Liver (tissue), 3 donors: ENCODE measurements around the gene ZNF488.

ENCODE experiments used
- CTCF ChIP-seq: fragments of 150-350 bp; IDR thresholded peaks from 2 replicates; pipeline ENCODE4 v1.5.1; 2017; ENCODE audit warnings: improper control_type of control experiment, low read depth, low read length; ENCODE audit not compliant: missing input control
- HNF4A ChIP-seq, 2 donors: conservative IDR thresholded peaks; 2 replicates each; pipeline ENCODE4 v1.6.1; 2016; ENCODE audit warnings: antibody characterized with exemption in 2 of 2, mild to moderate bottlenecking in 2 of 2
- JUND ChIP-seq, 2 donors: IDR thresholded peaks; 2 replicates each; pipeline ENCODE4 v1.6.1; 2016; ENCODE audit warnings: antibody characterized with exemption in 2 of 2
- MAX ChIP-seq: IDR thresholded peaks from 2 replicates; pipeline ENCODE4 v1.6.1; 2016; ENCODE audit warnings: antibody characterized with exemption
- NR2F2 ChIP-seq: IDR thresholded peaks from 2 replicates; pipeline ENCODE4 v1.6.1; 2016; ENCODE audit warnings: antibody characterized with exemption
- REST ChIP-seq: IDR thresholded peaks from 2 replicates; pipeline ENCODE4 v1.6.1; 2016; ENCODE audit warnings: antibody characterized with exemption, mild to moderate bottlenecking
- RXRA ChIP-seq, 2 donors: IDR thresholded peaks; 2 replicates each; pipeline ENCODE4 v1.6.1; 2017 to 2018; ENCODE audit warnings: antibody characterized with exemption in 2 of 2, mild to moderate bottlenecking in 1 of 2
- SP1 ChIP-seq: IDR thresholded peaks from 2 replicates; pipeline ENCODE4 v1.6.1; 2018; ENCODE audit warnings: antibody characterized with exemption, mild to moderate bottlenecking
- TAF1 ChIP-seq: conservative IDR thresholded peaks from 2 replicates; pipeline ENCODE4 v1.6.1; 2016; ENCODE audit warnings: antibody characterized with exemption, mild to moderate bottlenecking
- YY1 ChIP-seq: IDR thresholded peaks from 2 replicates; pipeline ENCODE4 v1.6.1; 2016; ENCODE audit warnings: antibody characterized with exemption, mild to moderate bottlenecking
- donor health status: healthy.
- donor health status: healthy.

DNA sequence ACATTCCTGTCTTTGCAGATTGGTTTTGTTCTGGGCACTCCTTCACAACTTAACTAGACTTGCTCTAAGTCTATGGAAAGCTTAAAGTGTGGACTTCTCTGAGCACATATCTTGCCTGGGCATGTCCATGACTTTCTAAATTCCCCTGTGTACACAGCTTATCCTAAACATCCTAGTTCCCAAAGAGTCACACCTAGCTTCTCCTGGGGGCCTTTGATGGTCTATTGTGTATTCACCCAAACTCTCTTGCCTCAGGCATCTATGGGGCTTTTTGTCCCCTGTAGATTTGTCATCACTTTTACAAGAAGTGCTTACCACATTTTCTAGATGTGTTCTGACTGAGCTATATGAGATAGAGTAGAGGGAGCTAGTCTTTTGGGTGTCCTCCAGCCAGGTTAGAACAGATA is 12.2 kb upstream of the ZNF488 start:
- no peak for TF ChIP-seq RXRA (IDR thresholded peaks at IDR 0.05)
- no peak for TF ChIP-seq CTCF
- no peak for TF ChIP-seq SP1
- TF ChIP-seq NR2F2, result no peak
- TF ChIP-seq TAF1, result no peak
- no peak for TF ChIP-seq REST
- TF ChIP-seq MAX, result no peak
- no peak for TF ChIP-seq HNF4A (conservative IDR thresholded peaks at IDR 0.05)
- no peak for TF ChIP-seq YY1
- no peak for TF ChIP-seq JUND (IDR thresholded peaks at IDR 0.05)
